ENCODE measurements around the gene OR9Q2. TPM values are rescaled to one million over a fixed set of nuclear protein-coding genes. Genes with fewer than 3 reads are reported as not detected.

OR9Q2 gene
- polyA plus RNA-seq, 1 of the 3 experiments (the other 2 are of a cell fraction) = not detected

GRCh38 chr11:58164990-58165389, 23.9 kb upstream of the OR9Q2 start:
- Histone ChIP-seq H3K27ac (ENCODE audit: low read depth in 2 of 2, low read length in 1 of 2) (no peak overlapping the region), H3K4me1 (ENCODE audit: control insufficient read depth in 1 of 2, insufficient read depth in 2 of 2, low read depth in 1 of 2, low read length in 1 of 2) (no peaks in the 10 kb centered on the region), H3F3A (replicated peaks; ENCODE audit: insufficient read depth) (no peaks in the 10 kb centered on the region), H4K20me1 (ENCODE audit: insufficient read depth) (no peaks in the 10 kb centered on the region), H3K9me3 (no peaks in the 10 kb centered on the region), H3K27me3 (ENCODE audit: insufficient read depth) (peaks cover 9% of the 10 kb centered on the region), H3K36me3 (replicated peaks in 1 of 2; ENCODE audit: control insufficient read depth in 1 of 2, insufficient read depth in 2 of 2, low read length in 1 of 2) (no peaks in the 10 kb centered on the region), H3K9me2 (no peaks in the 10 kb centered on the region), H3K4me2 (no peak overlapping the region), H2AFZ (ENCODE audit: low read depth) (no peak overlapping the region), H3K9ac (no peak overlapping the region), H3K79me2 (ENCODE audit: insufficient read depth) (no peaks in the 10 kb centered on the region), H3K4me3 (ENCODE audit: low read depth in 2 of 2, low read length in 1 of 2) (no peak overlapping the region)
- TF ChIP-seq REST (IDR thresholded peaks at IDR 0.05; ENCODE audit: low read depth, low read length) (no peak), MAX (IDR thresholded peaks at IDR 0.05; ENCODE audit: low read depth) (no peak), TAF1 (IDR thresholded peaks at IDR 0.05; ENCODE audit: borderline replicate concordance, low read depth, low read length) (no peak), MXI1 (IDR thresholded peaks at IDR 0.05; ENCODE audit: low read depth, low read length) (no peak), RXRA (IDR thresholded peaks at IDR 0.05; ENCODE audit: borderline replicate concordance, low read depth) (no peak), FOSL2 (IDR thresholded peaks at IDR 0.05; ENCODE audit: borderline replicate concordance, low read depth) (no peak), MEF2A (IDR thresholded peaks at IDR 0.05; ENCODE audit: borderline replicate concordance, low read depth) (no peak), SIN3A (IDR thresholded peaks at IDR 0.05; ENCODE audit: borderline replicate concordance, low read depth, low read length) (no peak), JUND (IDR thresholded peaks at IDR 0.05) (no peak)
- DNase-seq = no peak
- WGBS (ENCODE audit: low lambda C conversion rate) = 0% methylated on average over 1 of the region's 1 CpG
- ChIA-PET POLR2A (no interaction called here), CTCF (interaction anchor here (0.7 kb wide), 1 partner anchor 21 kb away, joined by 3 read pairs; no protein-coding TSS in a partner anchor)

GRCh38 chr11:58165504-58166106, 23.3 kb upstream of the OR9Q2 start:
- under 1% methylated on average over 7 of the region's 7 CpGs for WGBS (ENCODE audit: low lambda C conversion rate)
- no peaks in the 10 kb centered on the region for H3K36me3 ChIP-seq (replicated peaks in 1 of 2; ENCODE audit: control insufficient read depth in 1 of 2, insufficient read depth in 2 of 2, low read length in 1 of 2)

More at GRCh38 chr11:58165504-58166106, 23.3 kb upstream of the OR9Q2 start:
- Histone ChIP-seq H3K9ac (no peak overlapping the region), H3K27ac (ENCODE audit: low read depth in 2 of 2, low read length in 1 of 2) (no peak overlapping the region), H3K79me2 (ENCODE audit: insufficient read depth) (no peaks in the 10 kb centered on the region), H3K9me2 (no peaks in the 10 kb centered on the region), H4K20me1 (ENCODE audit: insufficient read depth) (no peaks in the 10 kb centered on the region), H3K9me3 (no peaks in the 10 kb centered on the region), H2AFZ (ENCODE audit: low read depth) (no peak overlapping the region), H3F3A (replicated peaks; ENCODE audit: insufficient read depth) (no peaks in the 10 kb centered on the region), H3K27me3 (ENCODE audit: insufficient read depth) (peaks cover 9% of the 10 kb centered on the region), H3K4me1 (ENCODE audit: control insufficient read depth in 1 of 2, insufficient read depth in 2 of 2, low read depth in 1 of 2, low read length in 1 of 2) (no peaks in the 10 kb centered on the region), H3K4me3 (ENCODE audit: low read depth in 2 of 2, low read length in 1 of 2) (no peak overlapping the region), H3K4me2 (no peak overlapping the region)
- CTCF ChIA-PET = interaction anchor here (0.7 kb wide), 1 partner anchor 20 kb away, joined by 3 read pairs; no protein-coding TSS in a partner anchor
- POLR2A ChIA-PET = no interaction called here
- TF ChIP-seq YY1 (IDR thresholded peaks at IDR 0.05; ENCODE audit: low read depth) (no peak), TEAD4 (IDR thresholded peaks at IDR 0.05; ENCODE audit: borderline replicate concordance, insufficient read depth) (no peak), POLR2AphosphoS5 (IDR thresholded peaks at IDR 0.05; ENCODE audit: low read depth, low read length) (no peak), RAD21 (IDR thresholded peaks at IDR 0.05; ENCODE audit: low read length) (no peak), NRF1 (IDR thresholded peaks at IDR 0.05; ENCODE audit: low read depth, low read length) (no peak), FOXM1 (IDR thresholded peaks at IDR 0.05; ENCODE audit: low read depth) (no peak), PBX3 (IDR thresholded peaks at IDR 0.05) (no peak), MAX (IDR thresholded peaks at IDR 0.05; ENCODE audit: low read depth) (no peak)
- no peak for DNase-seq

All from SK-N-SH (cell line).